MCF 10A (cell line): Measurements from ENCODE around the gene SLC7A9. TPM values are rescaled to one million over a fixed set of nuclear protein-coding genes. Genes with fewer than 3 reads are reported as not detected.

ENCODE experiments used
- BruUV-seq: library from RNA; stranded (reverse); fragments of 400-500 nt; replicated peaks from 2 replicates; lab custom pipeline; 2021; lab: Mats Ljungman, UMichigan
- CTCF ChIA-PET: fragments of 300-600 bp; sonication (Branson Sonifier 250); formaldehyde crosslinking; extraction: SDS; loops from one replicate; lab custom pipeline; 2021; ENCODE audit warnings: antibody characterized with exemption, inconsistent platforms; lab: Yijun Ruan, JAX
- POLR2A ChIA-PET: fragments of 300-600, 350-650 bp; sonication (Branson Sonifier 250); formaldehyde crosslinking; extraction: SDS; loops from one replicate; lab custom pipeline; 2020; ENCODE audit warnings: antibody characterized with exemption, inconsistent platforms; lab: Yijun Ruan, JAX
- DNase-seq: peaks from one replicate; pipeline ENCODE4 v3.0.0-alpha.2; 2018; ENCODE audit not compliant: unreplicated experiment
- H3K27ac Mint-ChIP-seq: one replicate; pipeline ENCODE4 v1.8.0; 2022; ENCODE audit warnings: mild to moderate bottlenecking, low read depth, mixed read lengths; ENCODE audit not compliant: unreplicated experiment
- H3K27me3 Mint-ChIP-seq: one replicate; pipeline ENCODE4 v1.8.0; 2022; ENCODE audit warnings: mixed read lengths; ENCODE audit not compliant: insufficient read depth, unreplicated experiment
- H3K36me3 Mint-ChIP-seq: one replicate; pipeline ENCODE4 v1.8.0; 2022; ENCODE audit warnings: mild to moderate bottlenecking, moderate library complexity, mixed read lengths; ENCODE audit not compliant: insufficient read depth, unreplicated experiment
- H3K4me1 Mint-ChIP-seq: one replicate; pipeline ENCODE4 v1.8.0; 2022; ENCODE audit warnings: mixed read lengths; ENCODE audit not compliant: insufficient read depth, unreplicated experiment
- H3K4me3 Mint-ChIP-seq: one replicate; pipeline ENCODE4 v1.8.0; 2022; ENCODE audit warnings: mild to moderate bottlenecking, moderate library complexity, mixed read lengths; ENCODE audit not compliant: unreplicated experiment
- H3K9me3 Mint-ChIP-seq: one replicate; pipeline ENCODE4 v1.8.0; 2022; ENCODE audit warnings: mixed read lengths; ENCODE audit not compliant: unreplicated experiment
- intact Hi-C: fragments of 100-400 bp; cut with micrococcal nuclease; formaldehyde crosslinking; loops from 2 replicates; pipeline ENCODE4 v1.14.1; 2022
- total RNA-seq: library from RNA; stranded (reverse); gene quantifications from 2 replicates; pipeline ENCODE4 v1.2.3, GENCODE V29; 2022
- TF ChIP-seq, protein P1 (sequence below): fragments of 200-600 bp; IDR thresholded peaks from one replicate; pipeline ENCODE4 v1.8.0; 2022; ENCODE audit warnings: antibody characterized with exemption, mild to moderate bottlenecking; ENCODE audit not compliant: unreplicated experiment

Gene SLC7A9
- total RNA-seq, 1 experiment from 2014 or later: not detected

DNA sequence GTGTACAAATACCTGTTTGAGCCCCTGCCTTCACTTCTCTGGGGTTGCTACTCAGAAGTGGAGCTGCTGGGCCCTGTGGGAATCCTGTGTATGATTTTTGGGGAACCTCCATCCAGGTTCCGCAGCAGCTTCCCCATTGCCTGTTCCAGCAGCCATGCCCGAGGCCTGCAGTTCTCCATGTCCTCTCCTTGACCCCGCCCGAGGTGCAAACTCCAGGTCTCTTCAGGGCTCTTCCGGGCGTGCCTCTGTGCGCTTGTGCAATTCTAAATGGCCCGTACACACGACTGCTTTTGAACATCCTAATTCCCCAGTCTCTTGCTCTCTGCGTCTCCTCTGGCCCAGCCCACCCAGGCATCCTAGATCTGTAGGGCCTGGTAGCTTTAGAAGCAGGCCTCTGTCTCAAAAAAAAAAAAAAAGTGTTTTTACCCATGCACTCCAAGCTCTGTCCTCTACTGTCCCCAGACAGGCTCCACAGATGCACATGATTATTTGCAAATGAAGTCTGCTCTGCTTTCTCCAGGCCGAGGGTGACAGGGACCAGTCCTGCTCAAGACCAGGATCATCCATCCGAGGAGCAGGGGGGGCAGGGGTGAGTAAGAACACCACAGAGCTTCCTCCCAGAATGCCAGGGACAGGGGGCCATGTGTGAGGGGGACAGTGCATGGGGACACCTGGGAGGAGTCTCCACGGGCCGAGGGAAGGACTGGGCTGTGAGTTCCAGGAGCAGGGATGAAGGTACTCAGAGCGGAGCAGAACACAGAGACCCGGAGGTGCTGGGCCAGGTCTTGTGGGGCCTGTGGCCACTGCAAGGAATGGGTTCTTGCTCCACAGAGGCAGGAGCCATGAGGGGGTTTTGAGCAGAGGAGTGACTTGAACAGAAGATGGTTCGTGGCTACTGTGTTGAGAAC lies 51.7 kb downstream of the SLC7A9 start:
- H3K4me1 Mint-ChIP-seq: no peaks in the 10 kb centered on the region
- intact Hi-C loops: no loop called here
- no peak overlapping the region for H3K4me3 Mint-ChIP-seq
- H3K27me3 Mint-ChIP-seq: peaks cover 9% of the 10 kb centered on the region
- no peak for DNase-seq
- TF ChIP-seq, protein P1, sequence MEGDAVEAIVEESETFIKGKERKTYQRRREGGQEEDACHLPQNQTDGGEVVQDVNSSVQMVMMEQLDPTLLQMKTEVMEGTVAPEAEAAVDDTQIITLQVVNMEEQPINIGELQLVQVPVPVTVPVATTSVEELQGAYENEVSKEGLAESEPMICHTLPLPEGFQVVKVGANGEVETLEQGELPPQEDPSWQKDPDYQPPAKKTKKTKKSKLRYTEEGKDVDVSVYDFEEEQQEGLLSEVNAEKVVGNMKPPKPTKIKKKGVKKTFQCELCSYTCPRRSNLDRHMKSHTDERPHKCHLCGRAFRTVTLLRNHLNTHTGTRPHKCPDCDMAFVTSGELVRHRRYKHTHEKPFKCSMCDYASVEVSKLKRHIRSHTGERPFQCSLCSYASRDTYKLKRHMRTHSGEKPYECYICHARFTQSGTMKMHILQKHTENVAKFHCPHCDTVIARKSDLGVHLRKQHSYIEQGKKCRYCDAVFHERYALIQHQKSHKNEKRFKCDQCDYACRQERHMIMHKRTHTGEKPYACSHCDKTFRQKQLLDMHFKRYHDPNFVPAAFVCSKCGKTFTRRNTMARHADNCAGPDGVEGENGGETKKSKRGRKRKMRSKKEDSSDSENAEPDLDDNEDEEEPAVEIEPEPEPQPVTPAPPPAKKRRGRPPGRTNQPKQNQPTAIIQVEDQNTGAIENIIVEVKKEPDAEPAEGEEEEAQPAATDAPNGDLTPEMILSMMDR: no peak
- ChIA-PET POLR2A (no interaction called here), CTCF (no interaction called here)
- H3K36me3 Mint-ChIP-seq: no peaks in the 10 kb centered on the region
- BruUV-seq: no TSS peak
- no peaks in the 10 kb centered on the region for H3K9me3 Mint-ChIP-seq
- no peak overlapping the region for H3K27ac Mint-ChIP-seq

DNA sequence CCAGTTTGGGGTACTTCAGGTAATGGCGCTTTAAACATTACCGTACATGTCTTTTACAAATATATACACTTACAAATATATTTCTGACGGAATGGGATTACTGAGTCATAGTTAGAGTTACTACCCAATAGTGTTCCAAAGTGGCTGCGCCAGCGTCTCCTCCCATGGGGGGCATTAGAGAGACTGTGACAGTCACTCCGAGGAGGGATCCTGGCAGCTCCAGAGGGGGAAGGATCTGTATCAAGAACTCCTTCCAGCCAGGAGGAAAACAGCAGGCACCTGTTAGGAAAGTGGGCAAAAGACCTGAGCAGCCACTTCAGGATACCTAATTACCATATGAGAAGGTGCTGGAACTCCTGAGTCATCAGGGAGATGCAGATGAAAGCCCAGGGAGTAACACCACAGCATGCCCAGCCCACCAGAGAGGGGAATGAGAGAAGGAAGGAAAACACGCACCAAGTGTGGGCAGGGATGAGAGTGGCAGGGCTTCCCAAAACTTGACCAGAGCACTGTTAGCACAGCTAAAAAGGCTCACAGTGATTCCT lies 52.9 kb downstream of the SLC7A9 start:
- no peak for DNase-seq
- Mint-ChIP-seq H3K36me3 (no peaks in the 10 kb centered on the region), H3K27me3 (peaks cover 9% of the 10 kb centered on the region), H3K4me1 (no peaks in the 10 kb centered on the region), H3K4me3 (no peak overlapping the region), H3K27ac (no peak overlapping the region), H3K9me3 (no peaks in the 10 kb centered on the region)
- intact Hi-C loops: no loop called here
- TF ChIP-seq, protein P1: no peak
- BruUV-seq: no TSS peak
- CTCF ChIA-PET: interaction anchor here (0.6 kb wide), 1 partner anchor 160 kb away, joined by 3 read pairs; no protein-coding TSS in a partner anchor
- POLR2A ChIA-PET: no interaction called here

DNA sequence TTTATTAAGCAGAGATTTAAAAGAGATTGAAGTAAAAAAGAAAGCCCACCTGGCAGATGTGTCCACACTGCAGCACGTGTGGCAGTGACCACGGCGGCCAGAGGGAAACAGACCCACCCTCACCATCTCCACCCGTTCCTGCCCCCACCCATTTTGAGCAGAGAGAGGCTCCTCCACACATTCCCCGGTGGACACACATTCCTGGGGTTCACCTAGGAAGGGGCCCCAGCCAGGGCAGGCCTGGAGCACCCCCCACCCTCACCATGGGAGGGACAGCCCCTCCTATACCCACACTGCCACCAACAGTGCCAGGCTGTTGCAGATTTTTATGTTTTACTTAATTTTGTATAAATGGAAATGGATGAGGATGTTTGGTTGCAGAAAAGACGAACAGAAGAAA lies 54.9 kb downstream of the SLC7A9 start:
- H3K9me3 Mint-ChIP-seq: no peaks in the 10 kb centered on the region
- no peak overlapping the region for H3K4me3 Mint-ChIP-seq
- ChIA-PET POLR2A (no interaction called here), CTCF (interaction anchor here (0.6 kb wide), 1 partner anchor 1717 kb away, joined by 3 read pairs; no protein-coding TSS in a partner anchor)
- TF ChIP-seq, protein P1: no peak
- H3K27me3 Mint-ChIP-seq: peaks cover 4% of the 10 kb centered on the region
- H3K4me1 Mint-ChIP-seq: peaks cover under 1% of the 10 kb centered on the region
- BruUV-seq: no TSS peak
- intact Hi-C loops: no loop called here
- H3K36me3 Mint-ChIP-seq: no peaks in the 10 kb centered on the region
- no peak overlapping the region for H3K27ac Mint-ChIP-seq
- DNase-seq: no peak

DNA sequence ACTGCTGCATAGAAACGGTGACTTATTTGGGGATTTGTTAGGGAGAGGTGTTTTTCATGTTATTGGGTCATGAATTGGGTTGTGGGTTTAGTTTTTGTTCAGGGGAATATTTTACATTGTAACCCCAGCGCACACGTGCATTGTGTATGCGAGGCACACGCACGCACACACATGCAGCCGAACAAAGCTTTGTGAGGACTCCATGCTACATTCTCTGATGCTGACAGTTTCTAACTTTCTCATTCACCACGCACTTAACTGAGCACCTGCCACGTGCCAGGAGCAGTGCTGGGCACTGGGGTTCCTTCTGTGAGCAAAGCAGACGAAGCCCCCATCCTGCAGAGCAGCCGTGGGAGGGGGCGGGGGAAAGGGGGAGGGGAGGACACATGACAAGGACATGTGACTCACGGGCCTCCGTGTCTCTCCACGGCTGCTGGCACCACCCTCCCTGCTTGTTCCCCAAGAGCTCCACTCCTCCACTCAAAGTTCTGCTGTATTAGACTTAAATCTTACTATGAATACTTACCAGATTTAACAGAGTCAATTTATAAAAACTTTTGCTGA lies 55.6 kb downstream of the SLC7A9 start:
- CTCF ChIA-PET: interaction anchor here (0.6 to 0.7 kb wide), 2 partner anchors 48 to 904 kb away, joined by 3 to 5 read pairs; no protein-coding TSS in a partner anchor
- TF ChIP-seq, protein P1: no peak
- no TSS peak for BruUV-seq
- POLR2A ChIA-PET: no interaction called here
- H3K9me3 Mint-ChIP-seq: no peaks in the 10 kb centered on the region
- H3K36me3 Mint-ChIP-seq: no peaks in the 10 kb centered on the region
- H3K4me3 Mint-ChIP-seq: no peak overlapping the region
- no peak for DNase-seq
- no peaks in the 10 kb centered on the region for H3K27me3 Mint-ChIP-seq
- no peak overlapping the region for H3K27ac Mint-ChIP-seq
- peaks cover 7% of the 10 kb centered on the region for H3K4me1 Mint-ChIP-seq
- intact Hi-C loops: no loop called here
